HFF-Myc (cell line): ENCODE results near the gene NLGN1.

ENCODE experiments used
- DNase-seq: peaks from one replicate; pipeline ENCODE4 v3.0.0-alpha.2; 2011; ENCODE audit warnings: low read depth; ENCODE audit errors: extremely low read depth
- H3K4me3 ChIP-seq: replicated peaks from 2 replicates; pipeline ENCODE4 v1.5.1; 2011; ENCODE audit warnings: low read depth, mild to moderate bottlenecking, control low read depth, low read length
- TF ChIP-seq, protein P1 (sequence below): IDR thresholded peaks from 2 replicates; pipeline ENCODE4 v1.5.1; 2012; ENCODE audit warnings: mild to moderate bottlenecking, low read depth, low read length, control low read depth; ENCODE audit errors: missing control alignments

Gene NLGN1

DNA sequence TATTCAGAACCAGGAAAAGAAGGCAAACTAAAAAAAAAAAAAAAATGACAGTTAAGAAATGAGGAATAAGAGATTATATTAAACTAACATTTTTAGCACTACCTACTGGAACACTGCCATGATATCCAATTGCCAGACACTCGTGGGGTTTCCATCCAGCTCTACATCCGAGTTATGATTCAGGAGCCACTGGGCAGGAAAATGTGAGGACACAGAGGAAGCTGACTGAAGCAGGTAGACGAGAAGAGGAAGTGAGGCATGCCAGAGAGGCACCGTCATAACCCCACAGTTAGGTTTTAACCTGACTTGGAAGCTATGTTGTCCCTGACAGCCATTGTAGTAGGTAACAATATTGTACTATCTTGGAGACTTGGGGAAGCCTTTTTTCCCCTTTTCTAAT, 495.0 kb downstream of the NLGN1 start:
- H3K4me3 ChIP-seq = no peak overlapping the region
- no peak for DNase-seq
- TF ChIP-seq, protein P1, sequence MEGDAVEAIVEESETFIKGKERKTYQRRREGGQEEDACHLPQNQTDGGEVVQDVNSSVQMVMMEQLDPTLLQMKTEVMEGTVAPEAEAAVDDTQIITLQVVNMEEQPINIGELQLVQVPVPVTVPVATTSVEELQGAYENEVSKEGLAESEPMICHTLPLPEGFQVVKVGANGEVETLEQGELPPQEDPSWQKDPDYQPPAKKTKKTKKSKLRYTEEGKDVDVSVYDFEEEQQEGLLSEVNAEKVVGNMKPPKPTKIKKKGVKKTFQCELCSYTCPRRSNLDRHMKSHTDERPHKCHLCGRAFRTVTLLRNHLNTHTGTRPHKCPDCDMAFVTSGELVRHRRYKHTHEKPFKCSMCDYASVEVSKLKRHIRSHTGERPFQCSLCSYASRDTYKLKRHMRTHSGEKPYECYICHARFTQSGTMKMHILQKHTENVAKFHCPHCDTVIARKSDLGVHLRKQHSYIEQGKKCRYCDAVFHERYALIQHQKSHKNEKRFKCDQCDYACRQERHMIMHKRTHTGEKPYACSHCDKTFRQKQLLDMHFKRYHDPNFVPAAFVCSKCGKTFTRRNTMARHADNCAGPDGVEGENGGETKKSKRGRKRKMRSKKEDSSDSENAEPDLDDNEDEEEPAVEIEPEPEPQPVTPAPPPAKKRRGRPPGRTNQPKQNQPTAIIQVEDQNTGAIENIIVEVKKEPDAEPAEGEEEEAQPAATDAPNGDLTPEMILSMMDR = no peak

DNA sequence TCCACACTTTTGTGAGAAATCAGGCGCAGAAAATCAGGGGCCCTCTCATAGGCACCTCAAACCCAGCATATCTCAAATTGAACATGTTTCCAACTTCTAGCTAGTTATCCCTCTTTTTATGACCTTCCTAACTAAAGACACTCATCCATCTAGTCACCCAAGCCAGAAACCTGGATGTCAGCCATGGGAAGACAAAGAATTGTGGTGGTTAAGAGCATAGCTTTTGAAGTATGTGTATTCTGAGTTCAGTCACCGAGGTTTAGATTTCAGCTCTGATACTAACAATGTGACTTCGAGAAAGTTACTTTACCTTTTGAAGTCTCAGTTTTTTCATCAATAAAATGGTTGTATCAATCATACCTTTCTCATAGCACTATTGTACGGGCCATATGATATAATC, 495.5 kb downstream of the NLGN1 start:
- TF ChIP-seq, protein P1 = no peak
- H3K4me3 ChIP-seq = no peak overlapping the region
- peak; percentile 21 for DNase-seq

DNA sequence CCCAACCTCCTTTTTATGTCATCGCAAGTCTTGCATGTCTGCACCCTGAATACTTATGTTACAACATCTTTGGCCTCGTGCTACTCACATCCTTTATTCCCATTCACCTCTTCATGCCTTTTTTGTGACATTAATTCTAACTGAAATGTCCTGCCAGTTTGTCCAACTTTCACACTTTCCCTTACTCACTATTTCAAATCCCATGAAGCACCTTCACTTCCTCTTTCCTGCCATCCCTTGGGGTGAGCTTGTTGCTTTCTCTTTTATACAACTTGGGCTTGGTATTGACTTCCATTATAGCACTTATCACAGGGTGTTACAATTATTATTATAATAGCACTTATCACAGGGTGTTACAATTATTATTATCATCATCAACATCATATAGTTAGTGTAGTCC, 496.3 kb downstream of the NLGN1 start:
- H3K4me3 ChIP-seq = no peak overlapping the region
- no peak for DNase-seq
- TF ChIP-seq, protein P1 = no peak

DNA sequence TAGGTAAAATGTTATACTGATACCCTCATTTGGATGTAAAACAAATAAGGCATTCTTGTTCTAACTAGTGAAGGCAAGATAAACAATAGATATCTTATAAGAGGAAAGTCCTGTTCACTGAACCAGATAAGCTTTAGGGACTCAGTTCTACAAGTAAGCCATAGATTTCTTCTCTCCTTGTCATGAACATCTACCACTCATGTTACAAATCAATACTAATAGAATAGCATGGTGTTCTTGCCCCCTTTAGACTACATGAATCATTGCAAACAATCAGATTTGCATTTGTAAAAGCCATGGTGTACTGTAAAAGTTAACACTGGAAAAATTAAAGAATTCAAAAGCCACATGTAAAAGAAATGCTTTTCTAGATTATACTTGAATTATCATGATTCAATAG, 500.1 kb downstream of the NLGN1 start:
- H3K4me3 ChIP-seq = no peak overlapping the region
- DNase-seq = no peak
- TF ChIP-seq, protein P1 = no peak

DNA sequence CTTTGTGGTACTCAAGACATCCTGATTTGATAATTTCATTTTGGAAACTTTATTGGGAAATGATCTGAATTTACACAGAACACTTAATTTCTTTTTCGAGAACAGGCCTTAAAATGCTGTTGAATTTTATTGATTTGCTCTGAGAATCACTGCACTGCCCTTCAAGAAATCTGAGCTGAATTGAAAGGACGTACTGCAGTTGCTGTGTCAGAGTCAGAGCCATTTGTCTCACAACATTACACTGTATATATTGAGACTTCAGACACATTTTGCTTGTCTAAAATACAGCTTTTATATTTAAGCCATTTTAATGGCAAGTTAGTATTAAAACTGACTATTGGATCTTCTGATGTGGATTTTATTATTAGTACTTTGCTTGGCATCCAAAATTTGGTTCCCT, 504.1 kb downstream of the NLGN1 start:
- DNase-seq = no peak
- TF ChIP-seq, protein P1 = no peak
- no peak overlapping the region for H3K4me3 ChIP-seq

DNA sequence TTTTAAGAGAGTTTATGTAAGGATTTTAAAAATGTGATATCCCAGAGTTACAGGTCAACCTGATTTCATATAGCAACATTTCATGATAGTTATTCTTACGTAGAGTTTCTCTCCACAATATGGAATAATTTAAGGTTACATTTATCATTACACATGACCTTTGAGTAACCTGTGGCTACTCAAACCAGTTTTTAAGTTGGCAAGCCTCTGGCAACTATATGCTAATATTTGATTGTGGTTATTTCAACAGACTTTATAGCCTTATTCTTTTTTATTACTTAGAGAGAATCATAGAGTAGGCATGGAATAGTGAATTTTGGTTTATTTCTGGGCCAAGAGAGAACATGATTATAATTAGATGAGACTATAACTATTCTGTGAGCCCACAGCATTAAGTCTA, 504.9 kb downstream of the NLGN1 start:
- DNase-seq = no peak
- no peak overlapping the region for H3K4me3 ChIP-seq
- TF ChIP-seq, protein P1 = no peak

DNA sequence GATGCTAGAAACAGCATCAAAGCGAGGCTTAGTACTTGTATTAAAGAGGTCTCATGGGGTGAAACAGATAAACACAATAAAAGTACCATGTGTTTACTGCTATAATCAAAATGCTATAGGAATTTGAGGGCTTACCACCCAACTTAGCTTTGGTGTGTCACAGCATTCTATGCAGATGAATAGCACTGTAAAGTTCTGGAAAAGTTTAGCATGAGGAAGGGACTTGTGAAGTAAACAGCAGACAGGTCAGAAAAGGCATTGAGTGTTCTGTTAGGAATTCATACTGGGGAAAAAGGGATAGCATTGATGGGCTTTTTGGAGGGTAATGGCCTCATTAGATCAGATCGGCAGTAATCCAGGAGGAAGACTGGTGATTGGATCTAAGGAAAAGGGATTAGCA, 505.3 kb downstream of the NLGN1 start:
- H3K4me3 ChIP-seq = no peak overlapping the region
- no peak for DNase-seq
- TF ChIP-seq, protein P1 = no peak
